ENCODE results near the gene ADK.

- TF ChIP-seq CTCF (IDR thresholded peaks at IDR 0.05; ENCODE audit: insufficient read depth, low read depth, low read length) = no peak
- TF ChIP-seq EZH2 (IDR thresholded peaks at IDR 0.05; ENCODE audit: insufficient read depth, low read length) = no peak
Observed at GRCh38 chr10:74705358-74705980, 554.4 kb downstream of the ADK start.
